Adipocyte (in vitro differentiated cells): ENCODE results near the gene PPP2R2C.

Experiments
- DNase-seq: peaks from one replicate; pipeline ENCODE4 v3.0.0-alpha.2; 2015; ENCODE audit warnings: low read depth
- H3K27me3 ChIP-seq: replicated peaks from 2 replicates; pipeline ENCODE4 v1.7.0; 2013; ENCODE audit warnings: mild to moderate bottlenecking, low read length, moderate library complexity; ENCODE audit not compliant: control insufficient read depth, insufficient read depth
- H3K36me3 ChIP-seq: 2 replicates; pipeline ENCODE4 v1.7.0; 2013; ENCODE audit warnings: low read length, mild to moderate bottlenecking, moderate library complexity; ENCODE audit not compliant: control insufficient read depth, insufficient read depth, severe bottlenecking
- H3K4me1 ChIP-seq: 2 replicates; pipeline ENCODE4 v1.7.0; 2013; ENCODE audit warnings: mild to moderate bottlenecking, low read length, moderate library complexity; ENCODE audit not compliant: control insufficient read depth, insufficient read depth
- H3K4me3 ChIP-seq: 2 replicates; pipeline ENCODE4 v1.7.0; 2013; ENCODE audit warnings: mild to moderate bottlenecking, low read length, moderate library complexity
- H3K9ac ChIP-seq: 2 replicates; pipeline ENCODE4 v1.7.0; 2013; ENCODE audit warnings: mild to moderate bottlenecking, low read length, moderate library complexity
- H3K9me3 ChIP-seq: 2 replicates; pipeline ENCODE4 v1.7.0; 2013; ENCODE audit warnings: mild to moderate bottlenecking, low read length, moderate library complexity; ENCODE audit not compliant: control insufficient read depth

Gene PPP2R2C

GRCh38 chr4:6279582-6280289 lies 192.7 kb downstream of the PPP2R2C start:
- Histone ChIP-seq H3K4me3 (no peak overlapping the region), H3K4me1 (peaks cover 20% of the 10 kb centered on the region), H3K9ac (no peak overlapping the region), H3K27me3 (no peaks in the 10 kb centered on the region), H3K36me3 (peaks cover 65% of the 10 kb centered on the region), H3K9me3 (no peaks in the 10 kb centered on the region)
- no peak for DNase-seq

DNA sequence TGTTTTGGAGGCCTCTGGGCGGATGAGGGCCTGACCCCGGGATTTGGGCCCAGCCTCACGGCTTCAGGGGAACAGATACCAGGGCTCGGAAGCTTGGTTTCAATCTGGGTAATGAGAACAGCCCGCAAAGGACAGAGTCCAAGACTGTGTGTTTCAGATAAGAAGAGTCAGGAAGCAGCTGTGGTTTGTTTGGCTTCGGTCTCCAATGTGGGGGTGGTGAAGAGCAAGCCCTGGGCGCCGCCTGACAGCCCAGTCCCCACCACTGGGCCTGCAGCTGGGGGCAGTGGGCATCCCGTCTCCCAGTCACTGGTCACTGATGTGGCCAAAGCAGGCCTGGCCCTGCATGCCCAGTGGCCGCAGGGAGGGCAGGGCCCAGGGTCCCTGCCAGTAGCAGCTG lies 193.6 kb downstream of the PPP2R2C start:
- Histone ChIP-seq H3K4me1 (peaks cover 25% of the 10 kb centered on the region), H3K36me3 (peaks cover 58% of the 10 kb centered on the region), H3K27me3 (no peaks in the 10 kb centered on the region), H3K9ac (no peak overlapping the region), H3K4me3 (no peak overlapping the region), H3K9me3 (no peaks in the 10 kb centered on the region)
- DNase-seq, result no peak

DNA sequence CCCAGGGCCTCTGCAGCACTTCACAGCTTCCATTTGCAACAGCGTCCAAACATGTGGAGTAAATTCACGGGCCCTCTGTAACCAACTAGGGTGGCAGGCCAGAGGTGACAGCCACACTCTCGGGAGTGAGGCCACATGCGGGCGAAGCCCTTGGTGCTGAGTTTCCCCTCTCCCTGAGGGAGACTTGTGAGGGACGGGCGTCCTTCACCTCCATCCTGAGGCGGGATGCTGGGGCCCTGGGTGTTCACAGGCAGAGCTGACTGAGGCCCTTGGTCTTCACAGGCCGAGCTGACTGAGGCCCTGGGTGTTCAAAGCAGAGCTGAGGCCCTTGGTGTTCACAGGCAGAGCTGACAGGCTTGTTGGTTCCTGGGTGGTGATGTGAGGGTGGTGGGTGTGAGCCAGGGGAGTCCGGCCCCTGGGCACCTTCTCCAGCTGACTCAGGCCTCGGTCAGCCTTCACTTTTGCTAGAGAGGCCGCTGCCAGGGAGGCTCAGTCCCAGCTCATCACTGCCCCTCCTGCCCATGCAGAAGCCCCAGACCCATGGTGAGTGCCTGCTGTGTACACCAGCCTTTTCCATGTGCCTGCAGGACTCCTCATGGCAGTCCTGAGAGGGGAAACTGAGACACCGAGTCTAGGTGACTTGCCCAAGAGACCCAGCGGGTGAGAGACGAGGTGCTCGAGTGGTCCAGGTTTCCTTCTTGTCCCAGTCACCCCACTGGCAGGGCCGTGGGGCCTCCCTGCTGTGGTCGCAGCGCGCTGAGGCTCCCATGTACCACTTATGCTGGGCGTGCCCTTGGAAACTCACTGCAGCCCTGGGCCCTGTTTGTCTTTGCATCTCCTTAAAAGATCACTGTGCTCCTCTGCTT lies 194.2 kb downstream of the PPP2R2C start:
- DNase-seq, result no peak
- Histone ChIP-seq H3K4me1 (peaks cover 31% of the 10 kb centered on the region), H3K9me3 (no peaks in the 10 kb centered on the region), H3K27me3 (no peaks in the 10 kb centered on the region), H3K4me3 (no peak overlapping the region), H3K9ac (no peak overlapping the region), H3K36me3 (peaks cover 52% of the 10 kb centered on the region)

GRCh38 chr4:6277139-6277802 lies 195.1 kb downstream of the PPP2R2C start:
- Histone ChIP-seq H3K27me3 (no peaks in the 10 kb centered on the region), H3K9me3 (no peaks in the 10 kb centered on the region), H3K36me3 (peaks cover 46% of the 10 kb centered on the region), H3K4me3 (no peak overlapping the region), H3K4me1 (peaks cover 33% of the 10 kb centered on the region), H3K9ac (no peak overlapping the region)
- no peak for DNase-seq

DNA sequence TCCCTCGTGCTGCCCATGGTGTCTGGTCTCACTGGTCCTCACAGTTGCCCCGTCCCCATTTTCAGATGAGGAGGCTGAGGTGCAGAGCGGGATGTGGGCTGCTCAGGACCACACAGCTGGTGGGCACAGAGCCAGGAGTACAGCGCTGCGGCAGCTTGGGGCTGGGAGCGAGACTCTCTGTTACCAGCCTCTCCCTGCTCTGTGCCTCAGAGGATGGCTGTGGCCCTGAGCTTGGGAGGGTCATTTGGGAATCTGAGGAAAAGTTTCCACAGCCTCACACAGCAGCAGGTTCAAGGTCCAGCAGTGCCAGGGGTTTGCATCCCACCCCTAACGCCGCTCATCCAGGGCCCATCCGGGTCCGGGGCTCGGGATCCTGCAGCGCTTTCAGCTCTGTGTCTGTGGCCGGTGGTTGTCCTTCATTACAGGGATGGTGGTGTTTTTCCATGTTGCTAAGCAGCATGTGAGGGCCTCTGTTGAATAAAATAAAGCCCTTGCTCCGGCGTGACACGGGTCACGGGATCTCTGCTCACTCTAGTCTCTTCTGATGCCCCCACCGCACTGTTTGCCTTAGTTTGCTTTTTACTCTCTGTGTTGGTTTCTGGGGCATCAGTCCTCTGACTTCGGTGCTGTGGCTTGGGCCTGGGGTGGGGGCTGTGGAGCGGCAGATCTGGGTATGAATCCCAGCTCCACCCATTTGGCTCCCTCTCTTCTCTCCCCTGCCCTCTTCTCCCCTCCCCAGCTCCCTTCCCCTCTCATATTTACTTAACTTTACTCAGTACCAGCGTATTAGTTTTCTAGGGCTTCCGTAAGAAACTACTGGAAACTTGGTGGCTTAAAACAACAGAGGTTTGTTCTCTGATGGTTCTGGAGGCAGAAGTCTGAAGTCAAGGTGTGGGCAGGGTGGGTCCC lies 196.3 kb downstream of the PPP2R2C start:
- peaks cover 43% of the 10 kb centered on the region for H3K36me3 ChIP-seq
- no peak for DNase-seq
- H3K4me3 ChIP-seq, result no peak overlapping the region
- no peaks in the 10 kb centered on the region for H3K9me3 ChIP-seq
- peaks cover 40% of the 10 kb centered on the region for H3K4me1 ChIP-seq
- no peaks in the 10 kb centered on the region for H3K27me3 ChIP-seq
- H3K9ac ChIP-seq, result no peak overlapping the region

GRCh38 chr4:6275351-6275750 lies 197.1 kb downstream of the PPP2R2C start:
- H3K4me3 ChIP-seq, result no peak overlapping the region
- no peak for DNase-seq
- no peaks in the 10 kb centered on the region for H3K9me3 ChIP-seq
- no peaks in the 10 kb centered on the region for H3K27me3 ChIP-seq
- H3K4me1 ChIP-seq, result peaks cover 46% of the 10 kb centered on the region
- H3K9ac ChIP-seq, result no peak overlapping the region
- peaks cover 35% of the 10 kb centered on the region for H3K36me3 ChIP-seq

DNA sequence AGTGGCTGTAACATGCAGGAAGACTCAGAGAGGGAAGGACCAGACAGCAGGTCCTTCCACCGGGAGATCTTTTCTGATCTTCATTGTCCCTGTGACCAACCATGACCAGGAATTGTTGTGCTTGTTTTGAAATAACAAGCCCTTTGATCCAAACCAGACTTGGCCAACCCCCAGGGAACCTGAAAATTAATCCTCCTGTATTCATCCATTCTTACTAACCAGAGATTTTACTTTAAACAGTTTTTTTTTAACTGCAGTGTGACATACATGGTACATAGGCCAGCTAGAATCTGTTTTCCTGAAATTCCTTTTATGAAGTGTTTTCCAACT lies 198.8 kb downstream of the PPP2R2C start:
- Histone ChIP-seq H3K27me3 (no peaks in the 10 kb centered on the region), H3K4me3 (no peak overlapping the region), H3K4me1 (peaks cover 48% of the 10 kb centered on the region), H3K9ac (no peak overlapping the region), H3K9me3 (no peaks in the 10 kb centered on the region), H3K36me3 (peaks cover 18% of the 10 kb centered on the region)
- peak; percentile 43 for DNase-seq

DNA sequence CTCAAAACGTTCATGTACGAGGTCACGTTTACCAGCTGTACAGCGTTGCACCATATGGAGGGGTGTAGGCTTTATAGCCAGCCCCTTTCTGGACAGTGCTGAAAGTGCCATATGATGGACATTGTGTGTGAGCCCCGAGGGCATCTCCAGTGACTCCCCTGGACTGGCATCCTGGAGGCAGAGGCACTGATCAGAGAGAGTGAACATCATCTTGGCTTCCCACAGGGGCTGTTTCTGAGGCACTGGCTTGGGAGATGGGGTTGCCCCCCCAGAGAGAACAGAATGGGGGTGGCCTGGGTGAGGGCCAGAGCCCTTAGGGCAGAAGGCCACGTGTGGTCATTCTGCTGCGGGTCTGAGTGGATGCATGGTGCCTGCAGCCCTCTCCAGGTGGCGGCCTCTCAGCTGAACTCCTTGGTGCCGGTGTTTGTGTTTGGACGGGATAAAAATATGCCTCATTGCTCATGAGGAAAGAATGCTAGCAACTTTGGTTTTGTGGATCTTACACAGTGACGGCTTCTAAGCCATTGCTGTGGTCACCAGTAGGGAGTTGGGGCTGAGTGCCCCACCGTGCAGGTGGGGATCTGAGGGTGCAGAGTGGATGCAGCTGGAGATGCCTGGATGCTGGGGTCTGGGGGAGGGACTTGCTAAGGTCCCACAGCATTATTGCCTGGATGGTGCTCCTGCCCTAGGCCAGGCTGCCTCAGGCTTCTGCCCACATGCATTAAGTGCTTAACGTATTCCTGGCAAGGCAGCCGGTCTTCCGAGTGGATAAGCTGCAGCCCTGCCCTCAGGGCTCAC lies 199.4 kb downstream of the PPP2R2C start:
- Histone ChIP-seq H3K36me3 (peaks cover 12% of the 10 kb centered on the region), H3K9ac (no peak overlapping the region), H3K4me3 (no peak overlapping the region), H3K9me3 (no peaks in the 10 kb centered on the region), H3K4me1 (peaks cover 43% of the 10 kb centered on the region), H3K27me3 (peaks cover 2% of the 10 kb centered on the region)
- DNase-seq, result peak; percentile 77

DNA sequence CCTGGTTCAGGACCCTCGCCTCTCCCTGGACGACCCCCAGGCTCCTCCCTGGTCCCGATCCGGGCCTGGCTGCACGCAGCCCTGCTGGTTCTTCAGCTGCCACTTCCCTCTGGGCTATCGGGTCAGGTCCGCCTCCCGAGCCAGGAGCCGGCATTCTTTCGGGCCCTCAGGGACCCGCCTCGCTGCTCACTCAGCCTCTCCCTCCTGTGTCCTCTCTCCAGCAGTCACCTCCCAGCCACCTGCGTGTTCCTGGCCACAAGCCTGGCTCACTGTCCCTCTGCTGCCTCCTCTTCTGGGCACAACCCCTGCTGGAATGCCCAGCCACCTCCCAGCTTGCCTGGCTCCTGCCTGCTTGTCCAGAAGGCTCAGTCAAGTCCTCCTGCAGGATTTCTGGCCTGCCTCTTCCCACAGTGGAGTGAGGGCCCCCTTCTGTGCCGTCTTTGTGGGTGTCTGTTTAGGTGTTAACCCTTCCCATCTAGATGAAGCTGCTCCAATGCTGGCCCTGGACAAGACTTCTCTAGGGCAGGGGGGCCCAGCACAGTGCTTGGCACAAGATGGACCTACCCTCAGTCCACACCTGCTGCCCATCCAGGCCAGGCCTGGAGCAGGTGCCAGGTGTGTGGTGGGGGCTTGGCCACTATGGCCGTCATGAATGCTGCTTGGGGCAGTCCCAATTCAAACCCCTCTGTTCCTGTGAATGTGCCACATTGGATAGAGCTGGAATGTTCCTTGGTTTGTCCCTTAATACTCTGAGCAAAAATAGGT lies 200.5 kb downstream of the PPP2R2C start:
- H3K27me3 ChIP-seq, result peaks cover 11% of the 10 kb centered on the region
- H3K9me3 ChIP-seq, result no peaks in the 10 kb centered on the region
- peaks cover 51% of the 10 kb centered on the region for H3K4me1 ChIP-seq
- peak overlapping the region; percentile 94 for H3K9ac ChIP-seq
- no peak for DNase-seq
- H3K36me3 ChIP-seq, result peaks cover under 1% of the 10 kb centered on the region
- H3K4me3 ChIP-seq, result peak overlapping the region; percentile 93

- Histone ChIP-seq H3K27me3 (peaks cover 11% of the 10 kb centered on the region), H3K4me3 (peak overlapping the region; percentile 93), H3K9ac (peak overlapping the region; percentile 94), H3K4me1 (peaks cover 51% of the 10 kb centered on the region), H3K36me3 (no peaks in the 10 kb centered on the region), H3K9me3 (no peaks in the 10 kb centered on the region)
- DNase-seq, result no peak
Measured at GRCh38 chr4:6271206-6271605, 201.2 kb downstream of the PPP2R2C start.
